Hematopoietic multipotent progenitor cell treated with erythropoietin and hydrocortisone succinate and interleukin-3 and kit ligand, for 17 days (in vitro differentiated cells): ENCODE results near the gene INAFM2.

Source experiments
- DNase-seq: peaks from one replicate; pipeline ENCODE4 v3.0.0-alpha.2; 2015; ENCODE audit warnings: low spot score

INAFM2 gene

GRCh38 chr15:40306908-40307307 is 16.6 kb upstream of the INAFM2 start:
- no peak for DNase-seq

- no peak for DNase-seq
Observed at GRCh38 chr15:40307421-40308211, 15.9 kb upstream of the INAFM2 start, which contains the start of gene PLCB2. PLCB2 (minus strand) TSS chr15:40307935; CDS start chr15:40307672, 263 bp downstream.

DNA sequence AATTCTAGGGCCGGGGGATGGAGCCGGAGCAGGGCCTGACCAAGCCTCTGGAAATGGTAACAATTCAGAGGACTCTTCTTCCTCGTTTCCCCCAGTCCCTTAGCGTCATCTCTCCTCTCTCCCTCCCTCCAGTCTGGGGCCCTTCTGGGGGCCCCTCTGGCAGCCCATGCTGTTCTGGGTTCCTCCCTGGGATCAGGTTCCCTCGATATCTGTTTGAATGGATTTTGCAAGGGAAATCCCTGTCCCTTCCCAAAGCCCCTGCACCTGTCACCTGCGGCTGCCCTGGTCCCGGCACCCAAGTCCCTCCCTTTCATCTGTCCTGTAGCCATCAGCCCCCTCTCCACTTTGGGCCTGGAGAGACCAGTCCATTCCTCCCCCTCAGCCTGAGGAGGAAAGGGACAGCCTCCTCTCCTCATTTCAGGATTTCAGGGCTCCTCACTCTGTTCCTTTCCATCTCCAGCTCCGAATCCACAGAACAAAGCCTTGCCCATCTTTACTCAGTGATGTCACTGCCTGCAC is 14.1 kb upstream of the INAFM2 start:
- DNase-seq = no peak

DNA sequence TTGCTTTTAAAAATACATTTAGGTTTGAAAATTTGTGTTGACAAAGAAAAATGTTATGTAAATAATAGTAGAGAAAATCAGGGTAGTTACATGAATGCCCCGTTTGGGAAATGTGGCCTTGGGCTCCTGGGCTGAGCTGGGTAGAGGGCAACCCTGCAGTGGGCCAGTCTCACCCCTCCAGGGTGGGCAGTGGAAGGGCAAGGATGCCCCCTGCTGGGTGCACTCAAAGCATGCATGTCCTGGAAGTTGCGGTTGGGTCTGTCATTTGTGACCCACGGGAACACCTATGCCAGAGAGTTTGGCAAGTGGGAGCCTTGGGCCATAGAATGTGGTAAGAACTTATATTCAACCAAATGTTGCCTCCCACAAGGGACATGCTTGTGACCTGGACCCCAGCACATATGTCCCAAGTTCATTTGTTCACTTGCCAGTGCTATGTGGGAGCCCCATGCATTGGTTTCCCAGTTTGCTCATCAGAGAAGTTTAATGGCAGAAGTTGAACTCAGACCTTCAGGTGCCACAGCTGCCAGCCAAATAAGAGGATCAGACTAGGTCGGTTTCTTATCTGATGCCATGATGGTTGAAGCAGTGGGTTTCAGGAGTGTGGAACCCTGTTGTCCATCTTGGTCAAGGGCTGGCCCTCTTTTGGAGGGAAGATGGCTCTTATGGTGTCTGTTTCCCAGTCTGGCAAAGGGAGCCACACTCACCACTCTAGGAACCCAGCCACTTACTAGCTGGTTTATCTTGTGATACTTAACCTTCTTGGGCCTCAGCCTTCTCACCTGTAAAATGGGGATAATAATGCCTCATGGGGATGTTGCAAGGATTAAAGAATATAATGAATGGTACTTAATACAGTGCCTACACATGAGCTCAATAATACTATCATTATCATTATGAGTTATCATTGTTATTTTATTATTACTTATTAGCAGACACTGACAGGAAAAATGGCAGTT is 13.2 kb upstream of the INAFM2 start:
- no peak for DNase-seq

GRCh38 chr15:40310993-40311392 is 12.5 kb upstream of the INAFM2 start:
- no peak for DNase-seq

DNA sequence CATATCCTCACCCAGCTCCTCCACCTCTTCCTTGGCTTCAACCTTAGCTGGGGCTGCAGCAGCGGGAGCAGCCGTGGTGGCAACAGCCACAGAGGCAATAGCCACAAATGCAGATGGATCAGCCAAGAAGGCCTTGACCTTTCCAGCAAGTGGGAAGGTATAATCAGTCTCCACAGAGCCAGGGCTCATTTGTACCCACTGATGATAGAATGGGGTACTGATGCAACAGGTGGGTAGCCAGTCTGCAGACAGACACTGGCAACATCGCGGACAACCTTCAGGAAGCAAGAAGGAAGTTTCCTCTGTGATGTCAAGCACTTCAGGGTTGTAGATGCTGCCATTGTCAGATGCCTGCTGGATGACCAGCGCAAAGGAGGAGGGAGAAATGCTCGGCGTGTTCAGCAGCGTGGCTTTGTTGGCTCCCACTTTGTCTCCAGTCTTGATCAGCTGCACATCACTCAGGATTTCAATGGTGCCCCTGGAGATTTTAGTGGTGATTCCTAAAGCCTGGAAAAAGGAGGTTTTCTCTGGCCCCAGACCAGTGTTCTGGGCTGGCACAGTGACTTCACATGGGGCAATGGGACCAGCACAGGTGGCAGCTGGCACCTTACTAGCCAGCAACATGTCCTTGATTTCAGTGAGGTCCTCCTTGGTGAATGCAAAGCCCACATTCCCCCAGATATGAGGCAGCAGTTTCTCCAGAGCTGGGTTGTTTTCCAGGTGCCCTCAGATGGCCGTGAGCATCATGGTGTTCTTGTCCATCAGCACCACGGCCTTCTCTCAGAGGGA is 10.9 kb upstream of the INAFM2 start:
- DNase-seq = no peak

- no peak for DNase-seq
Observed at GRCh38 chr15:40313531-40314398, 9.7 kb upstream of the INAFM2 start.

- no peak for DNase-seq
Observed at GRCh38 chr15:40314723-40315276, 8.7 kb upstream of the INAFM2 start.

DNA sequence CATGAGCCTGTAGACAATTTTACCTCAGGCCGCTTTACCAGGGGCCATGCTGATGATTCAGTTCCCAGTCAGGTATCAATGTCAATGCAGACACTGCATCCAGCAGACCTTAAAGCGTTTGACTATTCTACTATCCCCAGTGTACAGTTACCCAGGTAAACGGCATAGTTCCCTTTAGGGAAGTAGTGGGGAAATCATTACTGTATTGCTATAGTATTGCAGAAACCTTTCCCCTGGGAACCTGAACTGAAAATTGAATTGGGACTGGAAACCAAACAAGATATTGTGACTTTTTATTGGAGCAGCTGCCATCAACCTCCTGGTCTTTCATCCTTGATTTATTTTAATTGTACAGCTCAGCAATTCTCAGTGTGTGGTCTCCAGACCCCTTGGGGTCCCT is 6.6 kb upstream of the INAFM2 start:
- DNase-seq = no peak

GRCh38 chr15:40317580-40317979 is 5.9 kb upstream of the INAFM2 start:
- DNase-seq = no peak

DNA sequence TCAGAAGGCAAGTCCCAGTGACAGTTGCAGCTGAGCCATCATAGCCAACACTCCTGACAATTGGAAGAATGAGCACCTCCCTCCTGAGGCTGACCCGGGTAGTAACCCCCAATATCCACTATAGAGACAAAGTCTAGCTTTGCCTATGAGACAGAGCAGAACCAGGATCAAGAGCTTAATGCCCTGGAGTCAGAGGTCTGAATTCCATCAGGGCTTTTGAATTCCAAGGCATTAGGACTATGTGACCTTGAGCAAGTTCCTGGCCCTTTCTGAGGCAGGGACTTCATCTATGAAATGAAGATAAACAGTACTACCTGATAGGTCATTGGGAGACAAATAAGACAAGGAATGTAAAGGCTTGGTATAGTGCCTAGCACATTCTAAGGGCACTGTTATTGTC is 3.1 kb upstream of the INAFM2 start:
- no peak for DNase-seq

DNA sequence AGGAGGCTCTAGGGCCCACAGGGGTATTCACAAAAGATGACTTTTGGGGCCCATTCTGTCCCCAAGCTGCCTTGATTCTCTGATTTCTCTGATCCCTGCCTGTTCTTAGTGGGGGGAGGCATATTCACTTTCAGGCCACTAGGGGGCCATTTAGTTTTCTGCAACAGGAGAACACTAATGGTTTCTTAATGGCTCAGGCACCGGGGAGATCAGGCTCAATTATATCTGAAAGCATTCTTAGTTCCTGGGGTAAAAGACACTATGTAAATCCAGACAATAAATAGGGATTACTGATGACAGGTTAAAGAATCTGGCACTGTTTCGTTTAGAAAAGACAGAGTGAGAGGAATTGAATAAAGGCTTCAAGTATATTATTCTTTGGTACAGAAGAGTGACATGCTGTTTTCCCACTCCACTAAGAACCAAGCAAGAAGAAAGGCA is 2.5 kb upstream of the INAFM2 start:
- DNase-seq = peak; percentile 71

DNA sequence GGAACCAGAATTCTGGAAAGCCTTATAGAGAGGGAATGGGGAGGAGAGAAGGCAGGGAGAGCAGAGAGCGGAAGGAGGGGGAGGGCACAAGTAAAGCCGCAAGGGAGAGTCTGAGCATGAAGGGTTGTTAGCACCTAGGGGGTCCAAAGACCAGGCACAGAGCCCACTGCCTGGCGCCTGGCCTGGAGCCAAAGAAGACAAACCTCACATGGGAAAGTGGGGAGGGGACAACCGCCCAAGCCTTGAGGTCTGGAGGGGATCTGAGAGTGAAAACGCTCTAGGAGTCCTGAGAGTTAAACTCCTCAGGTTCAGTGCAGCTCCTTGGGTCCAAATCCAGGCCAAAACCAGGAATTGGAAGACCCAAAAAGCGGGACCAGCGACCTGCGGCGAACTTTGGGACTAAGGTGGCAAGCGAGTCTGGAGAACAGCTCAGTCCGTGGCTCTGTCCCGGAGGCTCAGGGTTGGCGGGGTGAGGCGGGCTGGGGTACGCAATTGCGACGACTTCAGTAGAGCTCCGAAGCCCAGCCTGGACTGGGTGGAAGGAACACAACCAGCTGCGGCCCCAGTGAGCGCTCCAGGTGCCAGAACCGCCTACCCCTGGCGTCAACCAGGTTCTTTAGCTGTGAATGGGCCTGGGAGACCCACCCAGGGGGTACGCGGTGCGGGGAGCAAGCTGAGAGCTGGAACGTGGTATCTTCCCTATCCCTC is 807 bp upstream of the INAFM2 start:
- no peak for DNase-seq

DNA sequence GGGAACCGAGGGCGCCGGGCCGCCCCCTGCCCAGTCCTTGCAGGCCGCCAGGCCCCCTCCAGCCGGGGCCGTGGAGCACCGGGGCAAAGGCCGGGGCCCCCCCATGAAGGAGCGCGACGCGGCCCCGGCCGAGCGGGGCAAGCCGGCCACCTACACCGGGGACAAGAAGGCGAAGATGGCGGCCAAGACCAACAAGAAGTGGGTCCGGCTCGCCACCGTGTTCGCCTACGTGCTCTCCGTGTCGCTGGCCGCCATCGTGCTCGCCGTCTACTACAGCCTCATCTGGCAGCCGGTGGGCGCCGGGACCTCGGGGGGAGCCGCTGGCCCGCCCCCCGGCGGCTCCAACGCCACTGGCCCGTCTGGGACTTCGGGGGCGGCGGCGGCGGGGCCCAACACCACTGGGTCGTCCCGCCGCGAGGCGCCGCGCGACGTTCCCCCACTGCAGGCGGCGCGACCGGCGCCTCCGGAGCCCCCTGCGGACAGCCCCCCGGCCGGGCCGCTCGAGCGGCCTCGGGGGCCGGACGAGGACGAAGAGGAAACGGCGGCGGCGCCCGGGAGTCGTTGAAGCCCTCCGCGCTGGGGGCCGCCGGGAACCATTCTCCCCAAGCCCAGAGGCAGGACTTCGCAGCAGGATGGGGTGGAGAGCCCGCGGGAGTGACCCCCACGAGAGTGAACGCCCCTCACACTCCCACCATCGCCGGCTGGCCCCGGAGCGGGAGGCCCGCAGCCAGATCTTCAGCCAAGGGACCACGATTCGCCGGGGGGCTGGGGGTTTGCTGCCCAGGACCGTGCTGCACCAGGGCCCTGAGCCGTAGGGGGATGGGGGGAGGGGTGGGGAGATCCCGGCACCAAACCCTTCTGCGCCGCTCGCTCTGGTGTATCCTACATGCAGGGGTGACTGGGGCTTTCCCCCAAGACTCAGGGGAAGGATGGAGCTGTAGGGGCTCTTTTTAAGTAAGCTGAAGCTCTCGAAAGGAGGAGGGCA is 753 bp downstream of the INAFM2 start:
- no peak for DNase-seq

DNA sequence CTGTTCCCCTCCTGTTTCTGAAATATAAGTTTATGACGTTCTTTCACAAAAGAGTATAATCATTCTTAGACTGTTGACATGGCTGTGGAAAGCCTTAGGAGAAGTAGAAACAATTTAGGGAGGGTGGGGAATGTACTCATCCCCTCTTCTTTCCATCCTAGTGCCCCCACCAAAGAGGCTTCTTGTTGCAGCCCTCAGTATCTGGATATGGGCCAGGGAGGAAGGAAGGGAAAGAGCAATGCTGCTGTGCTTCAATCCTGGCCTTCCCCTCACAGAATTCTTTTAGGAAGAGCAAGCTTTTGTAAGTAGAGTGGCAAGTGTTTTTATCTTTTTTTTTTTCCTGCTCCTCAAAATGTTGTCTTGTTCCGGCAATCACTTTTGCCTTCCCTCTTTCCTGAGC is 1.7 kb downstream of the INAFM2 start:
- no peak for DNase-seq

GRCh38 chr15:40325700-40326099 is 2.2 kb downstream of the INAFM2 start:
- no peak for DNase-seq

DNA sequence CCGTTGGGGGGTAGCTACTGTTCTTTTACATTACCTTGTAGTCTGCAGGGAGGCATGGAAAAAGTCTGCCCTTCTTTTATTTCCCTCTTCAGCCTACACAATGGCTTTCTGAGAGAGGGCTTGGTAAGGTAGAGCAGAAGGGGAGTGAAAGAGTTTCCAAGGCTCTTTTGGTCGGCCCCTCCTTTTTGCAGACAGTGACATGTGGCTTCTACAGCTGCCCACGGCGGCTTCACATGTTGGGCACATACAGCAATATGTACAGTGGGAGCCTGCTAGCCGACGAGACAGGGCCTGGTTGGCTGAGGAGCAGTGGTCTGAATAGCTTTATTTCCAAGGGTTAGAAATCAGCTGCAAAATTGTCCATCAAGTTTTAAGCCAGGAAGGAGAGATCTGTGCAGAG is 4.0 kb downstream of the INAFM2 start:
- DNase-seq = no peak

GRCh38 chr15:40328176-40328575 is 4.7 kb downstream of the INAFM2 start:
- no peak for DNase-seq

GRCh38 chr15:40328751-40329150 is 5.3 kb downstream of the INAFM2 start:
- DNase-seq = no peak
